Measurements from ENCODE around the gene ADGRG4.

GRCh38 chrX:136386173-136386572 is 85.4 kb downstream of the ADGRG4 start:
- no peak for TF ChIP-seq YY1 (IDR thresholded peaks at IDR 0.05; ENCODE audit: insufficient read depth, insufficient read length)
- no peak for TF ChIP-seq ZNF274 (IDR thresholded peaks at IDR 0.05; ENCODE audit: low read depth, low read length)
